ENCODE data around the gene SEMA5A.

SEMA5A gene

DNA sequence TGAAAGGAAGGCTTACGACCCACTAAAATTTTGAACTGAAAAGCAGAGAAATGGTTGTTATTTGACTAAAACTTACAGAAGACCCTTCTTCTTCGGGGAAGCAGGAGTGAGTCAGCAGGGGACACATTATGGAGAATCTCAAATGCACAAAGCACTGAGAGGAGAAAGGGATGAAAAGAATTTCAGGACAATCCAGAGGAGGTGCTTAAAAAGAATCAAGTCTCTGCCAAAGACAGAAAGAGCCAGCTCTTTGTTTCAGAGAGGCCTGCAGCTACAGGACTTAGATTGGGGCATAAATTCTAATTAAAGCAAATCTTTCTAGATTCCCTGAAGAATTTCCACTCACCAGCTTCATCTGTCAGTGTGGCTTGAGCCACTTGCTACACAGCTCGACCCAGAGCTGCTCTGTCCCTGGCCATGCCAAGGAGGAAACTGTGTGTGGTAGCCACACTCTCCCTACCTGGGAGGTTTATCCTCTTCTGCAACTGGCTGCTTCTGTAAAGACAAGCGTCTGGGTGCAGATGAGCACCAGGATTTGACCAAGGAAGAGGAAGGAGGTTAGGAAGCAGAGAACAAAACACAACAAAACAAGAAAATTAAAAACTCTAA, 89.9 kb downstream of the SEMA5A start:
- peaks cover 2% of the 10 kb centered on the region; the same call in 1 of the 2 replicates for H3K9me3 ChIP-seq (ENCODE audit: control insufficient read depth, insufficient read depth, low read depth, low read length)
- TF ChIP-seq ZFP41 (tag by site-specific recombination; IDR thresholded peaks at IDR 0.05; ENCODE audit: borderline replicate concordance) (no peak), ZBTB48 (tag by site-specific recombination; IDR thresholded peaks at IDR 0.05) (no peak), ZNF561 (tag by site-specific recombination; IDR thresholded peaks at IDR 0.05; ENCODE audit: borderline replicate concordance) (no peak), EGR2 (tag by site-specific recombination; IDR thresholded peaks at IDR 0.05; ENCODE audit: low read depth) (no peak), ZNF600 (tag by site-specific recombination; IDR thresholded peaks at IDR 0.05) (no peak), KLF7 (tag by site-specific recombination; IDR thresholded peaks at IDR 0.05; ENCODE audit: borderline replicate concordance) (no peak), KLF16 (tag by site-specific recombination; IDR thresholded peaks at IDR 0.05) (no peak), ZNF529 (tag by site-specific recombination; IDR thresholded peaks at IDR 0.05; ENCODE audit: insufficient replicate concordance) (no peak), ZNF585B (tag by site-specific recombination; IDR thresholded peaks at IDR 0.05) (no peak), MEIS1 (CRISPR knock-in tag; IDR thresholded peaks at IDR 0.05; ENCODE audit: borderline replicate concordance) (no peak), ZNF2 (tag by site-specific recombination; IDR thresholded peaks at IDR 0.05) (no peak)
- TF ChIP-seq, protein P1, sequence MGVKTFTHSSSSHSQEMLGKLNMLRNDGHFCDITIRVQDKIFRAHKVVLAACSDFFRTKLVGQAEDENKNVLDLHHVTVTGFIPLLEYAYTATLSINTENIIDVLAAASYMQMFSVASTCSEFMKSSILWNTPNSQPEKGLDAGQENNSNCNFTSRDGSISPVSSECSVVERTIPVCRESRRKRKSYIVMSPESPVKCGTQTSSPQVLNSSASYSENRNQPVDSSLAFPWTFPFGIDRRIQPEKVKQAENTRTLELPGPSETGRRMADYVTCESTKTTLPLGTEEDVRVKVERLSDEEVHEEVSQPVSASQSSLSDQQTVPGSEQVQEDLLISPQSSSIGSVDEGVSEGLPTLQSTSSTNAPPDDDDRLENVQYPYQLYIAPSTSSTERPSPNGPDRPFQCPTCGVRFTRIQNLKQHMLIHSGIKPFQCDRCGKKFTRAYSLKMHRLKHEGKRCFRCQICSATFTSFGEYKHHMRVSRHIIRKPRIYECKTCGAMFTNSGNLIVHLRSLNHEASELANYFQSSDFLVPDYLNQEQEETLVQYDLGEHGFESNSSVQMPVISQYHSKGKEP (tag by site-specific recombination; IDR thresholded peaks at IDR 0.05) = no peak
- ChIA-PET POLR2A (no interaction called here), CTCF (interaction anchor here (0.7 kb wide), 1 partner anchor 223 kb away, joined by 3 read pairs; no protein-coding TSS in a partner anchor)
- H3K27ac ChIP-seq (ENCODE audit: extremely low read depth, low read depth, low read length) = peak overlapping the region; percentile 63
- H3K36me3 ChIP-seq (ENCODE audit: control insufficient read depth in 2 of 2, insufficient read depth in 1 of 2, low read length in 2 of 2) = no peaks in the 10 kb centered on the region
- H3K4me3 ChIP-seq (ENCODE audit: low read depth, low read length) = no peak overlapping the region
- H3K4me1 ChIP-seq (ENCODE audit: control insufficient read depth, insufficient read depth, low read length) = peaks cover 27% of the 10 kb centered on the region

DNA sequence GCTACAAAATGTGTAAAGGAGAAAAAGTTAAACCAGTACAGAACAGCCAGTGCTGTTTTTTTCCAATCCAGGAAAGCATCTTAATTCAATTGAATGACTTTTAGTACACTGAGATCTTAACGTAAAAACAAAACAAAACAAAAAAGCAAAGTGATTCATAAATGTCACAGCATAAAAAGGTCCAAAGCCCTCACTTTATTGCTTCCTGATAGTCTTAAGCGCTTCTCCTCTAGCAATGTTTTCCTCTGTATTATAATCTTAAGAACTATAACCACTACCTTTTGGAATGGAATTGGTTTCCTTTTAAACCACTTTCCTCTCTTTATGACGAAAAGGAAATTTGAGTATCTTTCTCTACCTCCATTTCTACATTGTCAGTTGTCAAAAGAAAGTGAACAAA, 91.4 kb downstream of the SEMA5A start:
- H3K4me3 ChIP-seq (ENCODE audit: low read depth, low read length) = no peak overlapping the region
- H3K9me3 ChIP-seq (ENCODE audit: control insufficient read depth, insufficient read depth, low read depth, low read length) = peaks cover 2% of the 10 kb centered on the region; the same call in 1 of the 2 replicates
- H3K4me1 ChIP-seq (ENCODE audit: control insufficient read depth, insufficient read depth, low read length) = peaks cover 30% of the 10 kb centered on the region
- ChIA-PET POLR2A (no interaction called here), CTCF (no interaction called here)
- peak overlapping the region; percentile 70 for H3K27ac ChIP-seq (ENCODE audit: extremely low read depth, low read depth, low read length)
- H3K36me3 ChIP-seq (ENCODE audit: control insufficient read depth in 2 of 2, insufficient read depth in 1 of 2, low read length in 2 of 2) = no peaks in the 10 kb centered on the region
- TF ChIP-seq ZNF292 (tag by site-specific recombination; IDR thresholded peaks at IDR 0.05; ENCODE audit: borderline replicate concordance, low read depth) (no peak), ZNF623 (tag by site-specific recombination; IDR thresholded peaks at IDR 0.05) (no peak), ZNF16 (tag by site-specific recombination; IDR thresholded peaks at IDR 0.05; ENCODE audit: low read depth) (no peak)

DNA sequence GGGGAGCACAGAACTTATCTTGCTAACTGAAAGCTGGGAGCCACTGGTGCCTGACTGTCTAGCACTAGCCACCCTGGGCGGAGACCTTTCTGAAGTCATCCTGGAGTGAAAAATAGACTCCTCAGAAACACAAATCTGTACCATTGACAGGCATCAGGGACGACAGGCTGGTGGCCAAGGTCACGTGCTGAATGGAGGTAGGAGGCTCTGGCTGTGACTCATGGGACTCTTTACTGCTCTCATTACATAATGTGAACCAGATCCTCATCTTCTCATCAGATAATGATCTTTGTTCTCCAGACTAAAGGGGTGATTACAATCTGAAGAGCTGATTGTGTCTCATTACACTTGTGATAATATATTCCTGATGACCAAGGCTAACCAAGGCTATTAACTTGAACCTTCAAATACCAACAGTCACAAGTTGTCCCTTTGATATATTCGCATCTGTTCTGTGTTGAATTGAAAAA, 91.8 kb downstream of the SEMA5A start:
- no peaks in the 10 kb centered on the region; the same call in 1 of the 2 replicates for H3K9me3 ChIP-seq (ENCODE audit: control insufficient read depth, insufficient read depth, low read depth, low read length)
- ChIA-PET CTCF (interaction anchor here (0.6 kb wide), 1 partner anchor 61 kb away, joined by 3 read pairs; no protein-coding TSS in a partner anchor), POLR2A (no interaction called here)
- H3K4me1 ChIP-seq (ENCODE audit: control insufficient read depth, insufficient read depth, low read length) = peaks cover 30% of the 10 kb centered on the region
- peak overlapping the region; percentile 70 for H3K27ac ChIP-seq (ENCODE audit: extremely low read depth, low read depth, low read length)
- H3K4me3 ChIP-seq (ENCODE audit: low read depth, low read length) = no peak overlapping the region
- no peaks in the 10 kb centered on the region for H3K36me3 ChIP-seq (ENCODE audit: control insufficient read depth in 2 of 2, insufficient read depth in 1 of 2, low read length in 2 of 2)
- no peak for TF ChIP-seq HOXD13 (CRISPR knock-in tag; IDR thresholded peaks at IDR 0.05; ENCODE audit: borderline replicate concordance)
- TF ChIP-seq ZXDB (tag by site-specific recombination; IDR thresholded peaks at IDR 0.05) = no peak
- TF ChIP-seq ZNF600 (tag by site-specific recombination; IDR thresholded peaks at IDR 0.05) = no peak
- TF ChIP-seq PRDM1 (tag by site-specific recombination; IDR thresholded peaks at IDR 0.05) = no peak
- TF ChIP-seq ZNF658 (tag by site-specific recombination; IDR thresholded peaks at IDR 0.05) = no peak
- 0 out of 2 replicates have a peak, but pooled peaks have one; percentile 23 for TF ChIP-seq TCF7L2 (IDR thresholded peaks at IDR 0.05; ENCODE audit: borderline replicate concordance, low read depth, low read length)
- no peak for TF ChIP-seq ZSCAN23 (tag by site-specific recombination; IDR thresholded peaks at IDR 0.05)
- TF ChIP-seq, protein P2, sequence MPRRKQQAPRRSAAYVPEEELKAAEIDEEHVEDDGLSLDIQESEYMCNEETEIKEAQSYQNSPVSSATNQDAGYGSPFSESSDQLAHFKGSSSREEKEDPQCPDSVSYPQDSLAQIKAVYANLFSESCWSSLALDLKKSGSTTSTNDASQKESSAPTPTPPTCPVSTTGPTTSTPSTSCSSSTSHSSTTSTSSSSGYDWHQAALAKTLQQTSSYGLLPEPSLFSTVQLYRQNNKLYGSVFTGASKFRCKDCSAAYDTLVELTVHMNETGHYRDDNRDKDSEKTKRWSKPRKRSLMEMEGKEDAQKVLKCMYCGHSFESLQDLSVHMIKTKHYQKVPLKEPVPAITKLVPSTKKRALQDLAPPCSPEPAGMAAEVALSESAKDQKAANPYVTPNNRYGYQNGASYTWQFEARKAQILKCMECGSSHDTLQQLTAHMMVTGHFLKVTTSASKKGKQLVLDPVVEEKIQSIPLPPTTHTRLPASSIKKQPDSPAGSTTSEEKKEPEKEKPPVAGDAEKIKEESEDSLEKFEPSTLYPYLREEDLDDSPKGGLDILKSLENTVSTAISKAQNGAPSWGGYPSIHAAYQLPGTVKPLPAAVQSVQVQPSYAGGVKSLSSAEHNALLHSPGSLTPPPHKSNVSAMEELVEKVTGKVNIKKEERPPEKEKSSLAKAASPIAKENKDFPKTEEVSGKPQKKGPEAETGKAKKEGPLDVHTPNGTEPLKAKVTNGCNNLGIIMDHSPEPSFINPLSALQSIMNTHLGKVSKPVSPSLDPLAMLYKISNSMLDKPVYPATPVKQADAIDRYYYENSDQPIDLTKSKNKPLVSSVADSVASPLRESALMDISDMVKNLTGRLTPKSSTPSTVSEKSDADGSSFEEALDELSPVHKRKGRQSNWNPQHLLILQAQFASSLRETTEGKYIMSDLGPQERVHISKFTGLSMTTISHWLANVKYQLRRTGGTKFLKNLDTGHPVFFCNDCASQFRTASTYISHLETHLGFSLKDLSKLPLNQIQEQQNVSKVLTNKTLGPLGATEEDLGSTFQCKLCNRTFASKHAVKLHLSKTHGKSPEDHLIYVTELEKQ (tag by site-specific recombination; IDR thresholded peaks at IDR 0.05; ENCODE audit: borderline replicate concordance) = no peak
- TF ChIP-seq ZNF660 (tag by site-specific recombination; IDR thresholded peaks at IDR 0.05) = no peak
- TF ChIP-seq GFI1B (tag by site-specific recombination; IDR thresholded peaks at IDR 0.05) = no peak
- TF ChIP-seq, protein P3, sequence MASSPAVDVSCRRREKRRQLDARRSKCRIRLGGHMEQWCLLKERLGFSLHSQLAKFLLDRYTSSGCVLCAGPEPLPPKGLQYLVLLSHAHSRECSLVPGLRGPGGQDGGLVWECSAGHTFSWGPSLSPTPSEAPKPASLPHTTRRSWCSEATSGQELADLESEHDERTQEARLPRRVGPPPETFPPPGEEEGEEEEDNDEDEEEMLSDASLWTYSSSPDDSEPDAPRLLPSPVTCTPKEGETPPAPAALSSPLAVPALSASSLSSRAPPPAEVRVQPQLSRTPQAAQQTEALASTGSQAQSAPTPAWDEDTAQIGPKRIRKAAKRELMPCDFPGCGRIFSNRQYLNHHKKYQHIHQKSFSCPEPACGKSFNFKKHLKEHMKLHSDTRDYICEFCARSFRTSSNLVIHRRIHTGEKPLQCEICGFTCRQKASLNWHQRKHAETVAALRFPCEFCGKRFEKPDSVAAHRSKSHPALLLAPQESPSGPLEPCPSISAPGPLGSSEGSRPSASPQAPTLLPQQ (tag by site-specific recombination; IDR thresholded peaks at IDR 0.05) = no peak
- no peak for TF ChIP-seq SP3 (tag by site-specific recombination; IDR thresholded peaks at IDR 0.05)
- TF ChIP-seq ZNF48 (tag by site-specific recombination; IDR thresholded peaks at IDR 0.05) = no peak
